GM21423 (cell line): Measurements from ENCODE around the gene GIT2.

Experiments
- ATAC-seq: cut with Tn5 transposase; IDR thresholded peaks from one replicate; pipeline ENCODE4 v1.9.1; 2021; ENCODE audit warnings: mild to moderate bottlenecking, moderate library complexity; ENCODE audit not compliant: unreplicated experiment

GIT2 gene

DNA sequence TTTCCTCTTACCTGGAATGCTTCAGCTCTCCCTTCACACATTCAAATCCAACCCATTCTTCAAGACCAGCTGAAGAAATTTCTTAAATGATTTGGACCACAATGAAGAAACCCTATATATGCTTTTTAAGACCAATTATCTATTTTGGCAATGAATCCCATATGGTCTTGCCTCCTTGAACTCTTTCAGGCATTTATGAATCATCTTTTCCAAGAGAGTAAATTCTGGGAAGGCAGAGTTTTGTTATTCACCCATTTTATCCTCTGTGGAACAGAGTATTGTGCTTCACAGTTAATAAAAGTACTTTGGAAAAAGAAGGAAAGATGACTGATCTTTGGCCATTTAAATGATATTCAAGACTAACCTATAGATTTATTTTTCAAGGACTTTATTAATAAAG is 14.0 kb downstream of the GIT2 start:
- no peak for ATAC-seq

DNA sequence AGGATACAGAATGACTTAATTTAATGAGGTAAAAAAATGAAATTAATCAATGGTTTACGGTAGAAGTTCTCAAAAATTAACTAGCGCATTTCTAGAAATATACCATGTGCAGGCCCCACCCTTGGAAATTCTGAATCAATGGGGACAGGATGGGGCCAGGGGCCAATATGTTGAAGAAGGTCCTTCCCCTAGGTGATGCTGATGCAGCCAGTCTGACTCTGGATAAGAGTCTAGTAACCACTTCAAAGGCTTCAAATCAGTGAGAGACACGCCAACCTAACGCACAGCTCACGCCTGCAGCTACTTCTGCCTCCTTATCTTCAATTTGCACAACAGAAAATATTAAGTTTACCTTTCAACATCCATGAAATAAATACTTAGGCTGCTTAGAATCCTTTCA is 14.9 kb downstream of the GIT2 start:
- no peak for ATAC-seq

DNA sequence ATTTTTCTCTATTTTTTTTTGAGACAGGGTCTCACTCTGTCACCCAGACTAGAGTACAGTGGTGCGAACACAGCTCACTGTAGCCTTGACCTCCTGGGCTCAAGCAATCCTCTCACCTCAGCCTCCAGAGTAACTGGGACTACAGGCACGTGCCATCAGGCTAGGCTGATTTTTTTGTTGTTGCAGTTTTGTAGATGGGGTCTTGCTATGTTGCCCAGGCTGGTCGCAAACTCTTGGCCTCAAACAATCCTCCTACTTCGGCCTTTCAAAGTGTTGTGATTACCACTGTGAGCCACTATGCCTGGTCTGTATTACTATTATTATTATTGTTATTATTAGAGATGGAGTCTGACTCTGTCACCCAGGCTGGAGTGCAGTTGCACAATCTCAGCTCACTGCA is 23.3 kb downstream of the GIT2 start:
- ATAC-seq: no peak

DNA sequence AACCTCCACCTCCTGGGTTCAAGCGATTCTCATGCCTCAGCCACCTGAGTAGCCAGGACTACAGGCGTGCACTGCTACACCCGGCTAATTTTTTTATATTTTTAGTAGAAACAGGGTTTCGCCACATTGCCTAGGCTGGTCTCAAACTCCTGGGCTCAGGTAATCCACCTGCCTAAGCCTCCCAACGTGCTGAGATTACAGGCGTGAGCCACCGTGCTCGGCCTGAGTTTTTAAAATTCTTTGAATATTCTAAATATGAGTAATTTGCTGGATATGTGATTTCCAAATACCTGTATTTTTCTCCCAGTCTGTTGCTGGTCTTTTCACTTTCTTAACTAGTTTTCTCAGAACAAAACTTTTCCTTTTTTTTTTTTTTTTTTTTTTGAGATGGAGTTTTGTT is 27.4 kb downstream of the GIT2 start:
- no peak for ATAC-seq

DNA sequence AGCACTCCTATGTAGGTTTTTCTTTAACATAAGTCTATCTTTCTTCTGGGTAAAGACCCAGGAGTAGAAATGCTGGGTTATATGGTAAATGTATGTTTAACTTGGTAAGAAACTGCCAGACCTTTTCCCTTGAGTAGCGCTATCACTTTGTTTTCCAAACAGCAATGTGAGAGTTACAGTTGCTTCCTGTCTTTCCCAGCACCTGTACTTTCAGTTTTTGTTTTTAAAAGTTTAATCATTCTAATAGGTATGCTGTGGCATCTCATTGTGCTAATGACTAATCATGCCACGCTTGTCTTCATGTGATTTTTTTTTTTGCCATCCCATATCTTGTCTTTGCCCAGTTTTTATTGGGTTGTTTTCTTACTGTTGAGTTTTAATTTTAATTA is 28.1 kb downstream of the GIT2 start:
- ATAC-seq: no peak

DNA sequence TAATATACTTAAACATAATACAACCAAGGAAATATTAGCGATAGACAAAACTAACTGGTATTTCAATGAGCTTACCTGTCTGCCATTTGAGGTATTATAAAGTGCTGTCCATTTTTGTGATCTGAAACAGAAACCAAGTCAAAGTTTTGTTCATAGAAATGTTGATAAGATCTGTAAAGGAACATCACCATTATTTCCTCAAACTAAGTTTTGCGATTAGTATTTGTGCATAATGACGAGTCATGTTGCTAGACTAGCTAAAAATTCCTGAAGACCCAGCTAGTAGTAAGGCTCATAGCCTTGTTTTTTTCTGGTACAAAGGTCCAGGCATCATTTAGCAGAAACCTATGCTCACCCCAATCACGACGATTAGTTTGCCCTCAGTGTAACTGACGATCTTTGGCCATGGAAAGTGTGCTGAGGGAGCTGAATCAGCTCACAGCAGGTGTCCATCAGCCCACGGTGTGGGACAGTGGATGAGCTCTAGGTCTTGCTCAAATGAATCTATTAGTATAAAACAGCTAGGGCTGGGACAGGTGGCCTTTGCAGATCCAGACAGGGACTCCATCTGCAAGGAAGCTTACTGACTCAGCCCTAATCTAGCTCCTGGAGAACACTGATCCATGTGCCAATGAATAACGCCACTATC is 28.7 kb downstream of the GIT2 start:
- ATAC-seq: no peak

DNA sequence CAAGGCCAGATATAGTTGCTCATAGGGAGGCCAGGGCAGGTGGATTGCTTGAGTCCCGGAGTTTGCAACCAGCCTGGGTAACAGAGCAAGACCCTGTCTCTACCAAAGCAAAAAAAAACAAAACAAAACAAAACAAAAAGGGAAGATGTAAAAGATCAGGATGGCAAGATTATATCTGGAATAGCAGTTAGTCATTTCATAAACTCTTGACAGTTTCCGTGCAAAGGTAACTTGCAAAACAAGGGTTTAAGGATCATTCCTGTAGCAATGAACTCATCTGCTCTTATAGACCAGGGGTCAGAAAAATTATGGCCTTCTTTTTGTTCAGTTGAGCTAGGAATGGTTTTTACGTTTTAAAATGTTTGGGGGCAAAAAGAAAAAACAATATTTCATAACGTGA is 29.6 kb downstream of the GIT2 start:
- ATAC-seq: no peak

DNA sequence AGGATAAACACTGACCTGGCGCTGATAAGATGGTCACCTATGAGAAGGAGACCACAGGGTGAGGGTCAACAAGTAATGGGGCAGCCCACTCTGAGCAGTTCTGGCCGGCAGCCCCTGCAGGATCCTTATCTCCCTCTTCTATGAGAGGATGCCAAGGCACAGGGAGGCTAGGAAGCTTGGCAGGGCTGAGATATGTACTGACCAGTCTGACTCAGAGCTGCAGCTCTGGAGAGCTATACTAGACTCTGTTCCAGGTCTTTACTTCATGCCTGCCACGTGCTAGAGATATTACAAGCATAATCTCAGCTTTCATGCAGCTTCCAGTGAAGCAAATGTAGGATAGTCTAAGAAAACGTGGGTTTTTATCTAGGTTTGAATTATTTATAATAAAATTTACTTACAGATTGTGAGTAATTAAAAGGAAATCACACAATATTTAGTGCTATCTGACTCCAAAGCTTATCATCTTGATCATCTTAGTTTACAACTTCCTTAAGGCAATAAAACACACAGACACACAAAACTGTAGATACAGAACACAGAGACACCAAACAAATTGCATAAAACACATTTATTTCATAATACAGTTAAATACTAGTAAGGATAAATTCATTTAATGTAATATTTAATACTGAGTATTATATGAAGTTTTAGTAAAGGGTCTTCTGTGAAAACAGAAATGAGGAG is 32.3 kb downstream of the GIT2 start:
- no peak for ATAC-seq

DNA sequence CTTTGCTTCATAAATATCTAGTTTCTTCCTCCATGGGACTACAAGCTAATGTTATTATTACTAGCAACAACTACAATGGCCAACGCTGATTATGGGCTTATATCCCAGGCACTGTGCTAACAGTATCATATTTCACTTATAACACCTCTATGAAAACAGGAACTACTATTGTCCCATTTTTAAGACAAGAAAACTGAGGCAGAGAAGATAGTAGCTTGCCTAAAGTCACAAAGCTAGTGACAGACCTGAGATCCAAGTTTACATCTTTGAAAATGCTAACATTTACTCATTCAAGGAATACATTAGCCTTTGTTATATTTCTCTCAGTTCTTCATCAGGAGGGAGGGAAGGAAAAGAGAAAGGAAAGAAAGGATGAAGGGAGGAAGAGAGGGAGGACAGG is 32.8 kb downstream of the GIT2 start:
- ATAC-seq: no peak

DNA sequence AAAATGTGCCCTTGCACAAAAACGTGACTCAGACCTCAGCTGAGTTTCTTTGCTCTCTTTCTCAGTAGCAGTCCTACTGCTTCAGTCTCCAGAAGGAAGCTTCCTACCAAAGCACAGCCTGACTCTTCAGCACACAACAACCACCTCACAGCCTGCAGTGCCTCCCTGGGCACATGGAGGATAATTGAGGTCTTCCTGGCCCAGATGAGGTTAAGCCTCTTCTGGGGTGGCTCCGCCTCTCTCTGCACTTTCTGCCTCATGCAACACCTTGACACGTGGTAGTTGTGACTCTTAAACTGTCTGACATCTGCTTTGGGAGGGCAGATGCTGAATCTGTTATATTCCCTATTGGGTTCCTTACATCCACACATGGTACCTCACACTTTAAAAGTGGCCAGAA is 33.8 kb downstream of the GIT2 start:
- no peak for ATAC-seq

DNA sequence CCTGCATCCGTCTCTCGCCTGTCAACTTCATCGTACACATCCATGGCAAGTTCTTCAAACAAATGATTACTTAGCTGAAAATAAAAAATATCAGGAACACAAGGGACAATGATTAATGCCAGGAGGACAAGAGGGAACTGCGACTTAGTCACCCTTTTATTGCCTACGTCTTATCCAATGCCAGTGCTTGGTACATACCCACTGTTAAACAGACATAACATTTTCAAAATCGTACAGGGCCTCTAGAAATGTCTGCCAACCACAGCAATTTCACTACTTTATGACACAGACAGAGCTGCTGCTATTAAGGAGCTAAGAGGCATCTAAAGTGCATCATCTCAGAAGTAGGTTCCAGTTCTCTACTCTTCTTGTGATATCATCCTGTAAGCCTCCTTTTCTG is 34.6 kb downstream of the GIT2 start:
- ATAC-seq: no peak

DNA sequence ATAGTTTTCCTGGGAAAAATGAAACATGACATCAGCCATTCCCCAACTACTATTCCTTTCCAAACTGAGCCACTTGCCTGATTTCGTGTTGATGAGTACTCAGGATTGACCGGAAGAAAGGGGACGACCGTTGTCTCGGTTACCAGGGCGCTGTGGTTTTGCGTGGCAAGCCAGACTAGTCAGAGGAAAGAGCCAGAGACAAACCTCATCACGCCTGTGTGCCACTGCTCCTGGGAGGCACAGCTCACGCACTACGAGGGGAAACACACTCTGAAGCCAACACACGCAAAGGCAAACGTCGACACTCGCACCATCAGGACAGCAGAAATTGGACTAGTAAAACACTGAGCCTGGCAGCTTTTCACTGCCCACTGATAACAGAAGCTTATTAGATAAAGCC is 35.0 kb downstream of the GIT2 start:
- no peak for ATAC-seq

DNA sequence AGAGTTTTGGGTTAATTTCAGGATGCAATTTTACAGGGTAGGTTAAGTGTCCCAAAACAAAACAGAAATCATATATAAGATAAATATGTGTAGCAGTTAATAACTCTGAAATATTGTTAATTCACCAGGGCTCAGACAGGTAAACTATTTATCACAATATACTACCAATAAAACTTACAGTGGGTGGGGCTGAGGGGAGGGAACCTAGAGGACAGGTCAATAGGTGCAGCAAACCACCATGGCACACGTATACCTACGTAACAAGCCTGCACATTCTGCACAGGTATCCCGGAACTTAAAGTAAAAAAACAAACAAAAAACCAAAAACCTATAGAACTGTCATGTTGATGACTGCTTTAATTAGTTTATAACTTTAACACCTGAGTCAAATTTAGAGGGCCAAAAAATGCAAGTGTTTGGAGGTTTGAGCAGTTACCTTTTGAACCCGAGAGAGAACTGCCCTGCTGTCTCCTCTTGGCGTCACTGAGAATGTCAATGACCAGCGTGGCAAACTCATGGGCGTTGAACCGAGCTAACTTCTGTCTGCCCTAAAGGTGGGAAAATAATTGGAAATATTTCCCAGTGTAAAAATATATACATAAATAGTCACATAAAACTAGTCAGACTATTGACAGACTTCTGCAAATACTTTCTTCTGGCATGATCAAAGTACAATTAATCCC is 36.6 kb downstream of the GIT2 start:
- no peak for ATAC-seq

DNA sequence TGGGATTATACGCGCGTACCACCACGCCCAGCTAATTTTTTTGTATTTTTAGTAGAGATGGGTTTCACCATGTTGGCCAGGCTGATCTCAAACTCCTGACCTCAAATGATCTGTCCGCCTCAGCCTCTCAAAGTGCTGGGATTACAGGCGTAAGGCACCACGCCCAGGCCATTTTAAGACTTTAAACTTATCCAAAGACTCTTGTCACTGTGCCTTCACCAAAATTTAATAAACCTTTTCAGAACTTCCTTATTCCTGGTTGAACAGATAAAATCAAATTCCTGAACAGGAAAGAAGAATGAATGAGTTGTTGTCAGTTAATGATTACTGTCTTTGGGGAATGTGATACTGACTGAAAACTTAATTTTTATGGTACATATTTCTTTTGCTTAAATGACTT is 37.8 kb downstream of the GIT2 start:
- no peak for ATAC-seq

DNA sequence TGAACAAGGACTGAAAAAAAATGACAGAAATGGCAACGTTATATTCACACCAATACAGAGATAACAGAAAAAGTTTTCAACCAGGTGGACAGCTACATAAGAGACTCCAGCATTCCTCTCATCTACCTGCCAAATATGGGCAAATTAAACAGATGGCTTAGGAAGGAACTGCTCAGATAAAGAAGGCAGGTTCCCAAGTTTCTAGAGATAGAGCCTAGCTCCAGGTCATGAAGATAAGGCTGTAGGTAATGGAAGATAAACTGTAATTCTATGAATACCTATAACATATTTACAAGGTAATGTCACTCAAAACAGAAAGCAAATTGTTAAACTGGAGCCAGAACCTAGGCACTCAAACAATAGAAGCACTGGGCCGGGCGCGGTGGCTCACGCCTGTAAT is 42.5 kb downstream of the GIT2 start:
- ATAC-seq: no peak

DNA sequence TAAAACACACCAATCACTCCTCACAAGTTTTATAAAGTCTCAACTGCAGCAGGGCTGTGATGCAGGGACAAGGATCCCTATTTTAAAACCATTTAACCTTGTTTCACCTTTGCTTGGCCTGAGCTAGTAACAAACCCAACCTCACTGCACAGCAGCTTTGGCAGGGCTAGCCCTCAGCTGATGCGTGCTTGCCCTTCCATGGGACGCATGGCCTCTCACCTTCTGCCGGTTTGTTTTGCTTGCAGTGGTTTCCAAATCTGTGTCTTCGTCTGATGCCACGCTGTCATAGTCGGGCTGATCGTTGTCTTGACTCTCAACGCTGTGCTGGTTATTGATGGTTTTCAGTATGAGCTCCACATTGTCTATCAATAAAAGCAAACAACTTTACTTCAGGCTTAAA is 43.3 kb downstream of the GIT2 start:
- no peak for ATAC-seq

DNA sequence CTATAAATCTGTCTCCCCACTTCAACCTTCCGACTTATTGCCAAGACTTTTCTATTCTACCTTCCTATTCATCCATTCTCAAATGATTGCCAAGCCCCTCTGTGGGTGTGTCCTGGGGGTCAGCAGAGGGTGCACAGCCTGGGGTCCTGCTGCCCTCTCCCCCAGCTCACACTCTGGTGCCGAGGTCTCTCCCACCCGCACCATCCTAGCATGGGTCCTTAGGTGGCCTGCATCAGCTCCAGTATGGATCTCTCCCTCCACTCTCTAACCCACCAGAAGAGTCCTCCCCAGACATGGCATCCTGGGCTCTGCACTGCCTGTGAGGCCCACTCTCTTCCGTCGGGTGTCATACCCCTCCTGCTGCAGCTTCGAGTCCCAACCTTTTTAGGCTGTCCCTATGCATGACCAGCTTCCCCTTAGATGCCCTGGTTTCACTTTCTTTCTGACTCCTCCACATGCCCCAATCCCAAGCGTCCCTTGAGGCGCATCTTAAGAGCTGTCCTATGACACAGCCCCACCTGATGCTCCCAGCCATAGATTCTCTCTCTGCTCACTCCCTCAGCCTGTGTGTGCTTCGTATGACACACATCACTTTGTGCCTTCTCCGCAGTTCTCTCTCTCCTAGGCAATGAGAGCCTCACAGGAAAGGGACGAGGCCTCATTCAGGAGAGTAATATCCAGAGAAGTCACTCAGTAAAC is 43.9 kb downstream of the GIT2 start:
- peak; percentile 56 for ATAC-seq

DNA sequence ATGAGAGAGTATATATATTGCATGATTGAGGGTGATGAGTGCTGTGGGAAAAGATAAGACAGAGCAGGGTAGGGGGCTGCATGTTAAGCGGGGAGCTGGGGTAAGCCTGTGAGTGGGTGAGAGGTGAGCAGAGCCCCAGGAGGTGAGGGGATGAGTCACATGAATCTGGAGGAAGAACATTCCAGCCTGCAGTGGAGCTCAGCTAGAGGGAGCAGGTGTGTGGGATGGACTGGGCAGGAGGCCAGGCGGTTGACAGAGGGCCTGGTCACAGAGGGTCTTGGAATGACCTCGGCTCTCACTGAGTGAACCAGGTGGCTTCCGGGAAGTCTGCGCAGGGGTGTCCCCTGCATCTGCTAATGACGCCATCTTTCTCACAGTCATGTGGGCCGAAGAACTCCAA is 44.4 kb downstream of the GIT2 start:
- ATAC-seq: no peak

DNA sequence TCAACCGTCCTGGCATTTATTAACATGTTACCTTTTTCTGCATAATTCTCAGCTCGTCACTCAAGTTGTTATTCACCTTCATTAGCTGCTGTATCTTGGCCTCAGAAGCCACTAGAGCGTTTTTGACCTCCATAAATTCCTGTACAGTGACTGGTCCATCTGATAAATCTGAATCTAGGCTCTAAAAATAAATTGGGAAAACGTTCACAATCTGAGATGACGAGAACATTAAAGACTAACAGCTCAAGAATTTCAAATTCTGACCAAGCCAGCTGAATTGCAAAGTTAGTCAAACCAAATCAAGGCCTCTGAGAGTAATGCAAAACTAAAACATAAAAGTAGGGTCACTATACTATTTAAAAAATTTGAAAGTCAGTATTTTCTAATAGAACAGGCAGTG is 45.0 kb downstream of the GIT2 start:
- ATAC-seq: no peak

DNA sequence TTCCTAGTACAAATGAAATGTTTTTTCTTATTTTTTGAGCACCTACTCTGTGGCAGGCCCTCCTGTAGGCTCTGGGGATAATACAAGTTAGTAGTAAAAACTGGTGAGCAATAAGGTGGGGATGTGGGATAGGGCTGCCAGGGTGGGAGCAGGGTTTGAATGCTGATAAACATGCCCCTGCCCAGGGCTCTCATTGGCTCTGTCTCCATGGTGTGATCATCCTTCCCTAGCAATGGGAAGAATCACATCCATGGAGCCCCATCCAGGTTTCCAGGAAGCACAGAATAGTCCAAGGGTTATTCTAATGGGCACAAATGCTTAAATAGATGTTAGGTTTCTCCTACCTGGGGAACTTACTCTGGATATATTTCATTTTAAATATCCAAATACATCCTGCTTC is 45.5 kb downstream of the GIT2 start:
- ATAC-seq: no peak

DNA sequence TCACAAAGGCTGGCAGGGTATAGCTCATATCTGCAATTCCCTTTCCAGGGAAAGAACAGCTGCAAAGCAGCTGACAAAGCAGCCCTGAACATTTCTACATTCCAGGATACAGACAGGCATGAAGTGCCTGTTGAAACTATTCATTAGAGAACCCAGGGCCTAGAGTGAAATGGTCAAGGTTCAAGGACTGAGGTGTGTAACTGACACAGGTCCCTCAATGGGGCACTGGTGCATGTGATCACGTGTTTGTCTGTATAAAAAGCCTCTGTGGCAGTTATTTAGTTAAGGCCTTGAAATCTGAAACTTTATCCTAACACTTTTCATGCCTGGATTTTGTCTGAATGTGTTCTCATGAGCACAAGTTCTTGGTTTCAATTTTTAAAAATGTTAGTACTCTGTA is 47.1 kb downstream of the GIT2 start:
- no peak for ATAC-seq

DNA sequence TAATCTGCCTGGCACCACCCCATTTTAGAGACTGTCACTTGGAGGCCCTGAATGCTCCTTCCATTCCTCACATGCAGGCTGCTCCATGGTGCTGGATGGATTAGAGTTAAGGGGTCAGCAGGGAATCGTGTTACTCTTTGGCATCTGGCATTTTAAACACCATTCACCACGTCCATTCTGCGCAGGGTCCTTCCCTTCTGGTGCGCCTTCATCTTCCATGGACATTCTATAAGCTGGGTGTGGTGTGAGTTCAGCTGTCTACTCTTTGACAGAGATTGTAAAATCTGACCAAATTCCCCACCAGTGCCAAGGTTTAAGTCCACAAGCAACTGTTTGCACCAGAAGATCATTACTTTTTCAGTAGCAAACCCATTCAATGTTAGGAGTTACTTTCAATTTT is 47.8 kb downstream of the GIT2 start:
- ATAC-seq: no peak
